ENCODE measurements around the gene RIPOR3.
A peak's percentile ranks its signal among the peaks of the same experiment; 100 is the strongest.

RIPOR3 gene

GRCh38 chr20:50584687-50585086 lies 106.7 kb downstream of the RIPOR3 start:
- DNase-seq, result no peak
- 100% methylated on average over 1 of the region's 2 CpGs for WGBS
- Histone ChIP-seq H3K27ac (ENCODE audit: low read length, poor library complexity, severe bottlenecking) (no peak overlapping the region), H3K4ac (ENCODE audit: low read depth in 1 of 2, low read length in 2 of 2) (no peak overlapping the region), H2AK5ac (ENCODE audit: low read length, severe bottlenecking) (no peak overlapping the region), H2BK120ac (ENCODE audit: low read depth, low read length) (no peak overlapping the region), H3K36me3 (ENCODE audit: control insufficient read depth in 1 of 2, insufficient read depth in 2 of 2, low read depth in 1 of 2, low read length in 2 of 2) (peaks cover 75 to 93% of the 10 kb centered on the region in 2 experiments), H4K91ac (ENCODE audit: low read length) (no peak overlapping the region), H3K14ac (ENCODE audit: low read length in 2 of 2) (no peak overlapping the region), H3K4me1 (ENCODE audit: control insufficient read depth, insufficient read depth, low read depth, low read length) (peaks cover 8% of the 10 kb centered on the region), H3K4me2 (ENCODE audit: low read length, poor library complexity, severe bottlenecking) (no peak overlapping the region), H2BK15ac (ENCODE audit: low read depth, poor library complexity, severe bottlenecking) (no peak overlapping the region), H3K9me3 (ENCODE audit: control insufficient read depth, low read length) (no peaks in the 10 kb centered on the region), H2BK5ac (ENCODE audit: low read depth, low read length, poor library complexity, severe bottlenecking) (no peak overlapping the region), H3K23ac (ENCODE audit: low read length in 2 of 2) (no peak overlapping the region), H2AFZ (ENCODE audit: low read depth, low read length) (no peak overlapping the region), H3K9ac (ENCODE audit: low read length) (peak overlapping the region; percentile 47), H4K8ac (ENCODE audit: low read length) (no peak overlapping the region), H3K79me1 (replicated peaks; ENCODE audit: low read length, poor library complexity, severe bottlenecking) (peaks cover 39% of the 10 kb centered on the region), H3K4me3 (ENCODE audit: insufficient read depth in 1 of 2, low read depth in 1 of 2, low read length in 2 of 2) (no peak overlapping the region), H3K18ac (ENCODE audit: low read depth in 1 of 2, low read length in 2 of 2) (no peak overlapping the region), H3K27me3 (ENCODE audit: control insufficient read depth in 1 of 2, insufficient read depth in 1 of 2, low read length in 2 of 2) (no peaks in the 10 kb centered on the region), H2BK12ac (ENCODE audit: low read length in 2 of 2) (no peak overlapping the region)

- Histone ChIP-seq H3K4me3 (ENCODE audit: insufficient read depth in 1 of 2, low read depth in 1 of 2, low read length in 2 of 2) (no peak overlapping the region), H3K14ac (ENCODE audit: low read length in 2 of 2) (no peak overlapping the region), H2BK120ac (ENCODE audit: low read depth, low read length) (no peak overlapping the region), H3K27ac (ENCODE audit: low read length, poor library complexity, severe bottlenecking) (no peak overlapping the region), H3K4me1 (ENCODE audit: control insufficient read depth, insufficient read depth, low read depth, low read length) (peaks cover 8% of the 10 kb centered on the region), H3K4me2 (ENCODE audit: low read length, poor library complexity, severe bottlenecking) (no peak overlapping the region), H4K8ac (ENCODE audit: low read length) (no peak overlapping the region), H4K91ac (ENCODE audit: low read length) (no peak overlapping the region), H3K36me3 (ENCODE audit: control insufficient read depth in 1 of 2, insufficient read depth in 2 of 2, low read depth in 1 of 2, low read length in 2 of 2) (peaks cover 81 to 97% of the 10 kb centered on the region in 2 experiments), H3K23ac (ENCODE audit: low read length in 2 of 2) (no peak overlapping the region), H2BK5ac (ENCODE audit: low read depth, low read length, poor library complexity, severe bottlenecking) (no peak overlapping the region), H3K4ac (ENCODE audit: low read depth in 1 of 2, low read length in 2 of 2) (no peak overlapping the region), H2AFZ (ENCODE audit: low read depth, low read length) (no peak overlapping the region), H3K18ac (ENCODE audit: low read depth in 1 of 2, low read length in 2 of 2) (no peak overlapping the region), H3K9ac (ENCODE audit: low read length) (peak overlapping the region; percentile 42), H3K27me3 (ENCODE audit: control insufficient read depth in 1 of 2, insufficient read depth in 1 of 2, low read length in 2 of 2) (no peaks in the 10 kb centered on the region), H2BK12ac (ENCODE audit: low read length in 2 of 2) (no peak overlapping the region), H2BK15ac (ENCODE audit: low read depth, poor library complexity, severe bottlenecking) (no peak overlapping the region), H3K79me1 (replicated peaks; ENCODE audit: low read length, poor library complexity, severe bottlenecking) (peaks cover 44% of the 10 kb centered on the region), H3K9me3 (ENCODE audit: control insufficient read depth, low read length) (no peaks in the 10 kb centered on the region), H2AK5ac (ENCODE audit: low read length, severe bottlenecking) (no peak overlapping the region)
- 94% methylated on average over 15 of the region's 15 CpGs for WGBS
- DNase-seq, result no peak
Observed at GRCh38 chr20:50583442-50584150, 107.7 kb downstream of the RIPOR3 start.

GRCh38 chr20:50582591-50583234 lies 108.6 kb downstream of the RIPOR3 start:
- DNase-seq, result no peak
- H3K4ac ChIP-seq (ENCODE audit: low read depth in 1 of 2, low read length in 2 of 2), result no peak overlapping the region
- no peak overlapping the region for H3K23ac ChIP-seq (ENCODE audit: low read length in 2 of 2)
- no peak overlapping the region for H2BK15ac ChIP-seq (ENCODE audit: low read depth, poor library complexity, severe bottlenecking)
- H4K91ac ChIP-seq (ENCODE audit: low read length), result no peak overlapping the region
- no peaks in the 10 kb centered on the region for H3K9me3 ChIP-seq (ENCODE audit: control insufficient read depth, low read length)
- H2AK5ac ChIP-seq (ENCODE audit: low read length, severe bottlenecking), result no peak overlapping the region
- H3K79me1 ChIP-seq (replicated peaks; ENCODE audit: low read length, poor library complexity, severe bottlenecking), result peaks cover 41% of the 10 kb centered on the region
- no peak overlapping the region for H2BK5ac ChIP-seq (ENCODE audit: low read depth, low read length, poor library complexity, severe bottlenecking)
- WGBS, result 96% methylated on average over 19 of the region's 26 CpGs
- H3K4me1 ChIP-seq (ENCODE audit: control insufficient read depth, insufficient read depth, low read depth, low read length), result peaks cover 8% of the 10 kb centered on the region
- H3K9ac ChIP-seq (ENCODE audit: low read length), result peak overlapping the region; percentile 42
- no peaks in the 10 kb centered on the region for H3K27me3 ChIP-seq (ENCODE audit: control insufficient read depth in 1 of 2, insufficient read depth in 1 of 2, low read length in 2 of 2)
- H3K4me3 ChIP-seq (ENCODE audit: insufficient read depth in 1 of 2, low read depth in 1 of 2, low read length in 2 of 2), result no peak overlapping the region
- no peak overlapping the region for H3K4me2 ChIP-seq (ENCODE audit: low read length, poor library complexity, severe bottlenecking)
- H3K36me3 ChIP-seq (ENCODE audit: control insufficient read depth in 1 of 2, insufficient read depth in 2 of 2, low read depth in 1 of 2, low read length in 2 of 2), result peaks cover 83 to 97% of the 10 kb centered on the region in 2 experiments
- no peak overlapping the region for H3K18ac ChIP-seq (ENCODE audit: low read depth in 1 of 2, low read length in 2 of 2)
- no peak overlapping the region for H2AFZ ChIP-seq (ENCODE audit: low read depth, low read length)
- no peak overlapping the region for H2BK120ac ChIP-seq (ENCODE audit: low read depth, low read length)
- no peak overlapping the region for H4K8ac ChIP-seq (ENCODE audit: low read length)
- H2BK12ac ChIP-seq (ENCODE audit: low read length in 2 of 2), result no peak overlapping the region
- no peak overlapping the region for H3K14ac ChIP-seq (ENCODE audit: low read length in 2 of 2)
- no peak overlapping the region for H3K27ac ChIP-seq (ENCODE audit: low read length, poor library complexity, severe bottlenecking)

GRCh38 chr20:50582092-50582491 lies 109.2 kb downstream of the RIPOR3 start:
- H3K4me1 ChIP-seq (ENCODE audit: control insufficient read depth, insufficient read depth, low read depth, low read length), result peaks cover 14% of the 10 kb centered on the region
- no peak overlapping the region for H2BK12ac ChIP-seq (ENCODE audit: low read length in 2 of 2)
- H3K27ac ChIP-seq (ENCODE audit: low read length, poor library complexity, severe bottlenecking), result no peak overlapping the region
- H4K8ac ChIP-seq (ENCODE audit: low read length), result no peak overlapping the region
- H3K36me3 ChIP-seq (ENCODE audit: control insufficient read depth in 1 of 2, insufficient read depth in 2 of 2, low read depth in 1 of 2, low read length in 2 of 2), result peaks cover 83 to 97% of the 10 kb centered on the region in 2 experiments
- H3K9ac ChIP-seq (ENCODE audit: low read length), result peak overlapping the region; percentile 22
- H2BK5ac ChIP-seq (ENCODE audit: low read depth, low read length, poor library complexity, severe bottlenecking), result no peak overlapping the region
- H3K27me3 ChIP-seq (ENCODE audit: control insufficient read depth in 1 of 2, insufficient read depth in 1 of 2, low read length in 2 of 2), result no peaks in the 10 kb centered on the region
- no peak overlapping the region for H4K91ac ChIP-seq (ENCODE audit: low read length)
- WGBS, result 86% methylated on average over 6 of the region's 6 CpGs
- H2AK5ac ChIP-seq (ENCODE audit: low read length, severe bottlenecking), result no peak overlapping the region
- H3K23ac ChIP-seq (ENCODE audit: low read length in 2 of 2), result no peak overlapping the region
- no peak overlapping the region for H3K4ac ChIP-seq (ENCODE audit: low read depth in 1 of 2, low read length in 2 of 2)
- H2BK15ac ChIP-seq (ENCODE audit: low read depth, poor library complexity, severe bottlenecking), result no peak overlapping the region
- peaks cover 38% of the 10 kb centered on the region for H3K79me1 ChIP-seq (replicated peaks; ENCODE audit: low read length, poor library complexity, severe bottlenecking)
- no peak overlapping the region for H3K4me2 ChIP-seq (ENCODE audit: low read length, poor library complexity, severe bottlenecking)
- no peak for DNase-seq
- H2BK120ac ChIP-seq (ENCODE audit: low read depth, low read length), result no peak overlapping the region
- H2AFZ ChIP-seq (ENCODE audit: low read depth, low read length), result no peak overlapping the region
- H3K18ac ChIP-seq (ENCODE audit: low read depth in 1 of 2, low read length in 2 of 2), result no peak overlapping the region
- no peak overlapping the region for H3K14ac ChIP-seq (ENCODE audit: low read length in 2 of 2)
- H3K9me3 ChIP-seq (ENCODE audit: control insufficient read depth, low read length), result no peaks in the 10 kb centered on the region
- no peak overlapping the region for H3K4me3 ChIP-seq (ENCODE audit: insufficient read depth in 1 of 2, low read depth in 1 of 2, low read length in 2 of 2)

Measured in mesenchymal stem cell (in vitro differentiated cells and primary cell).